Epidermal melanocyte (primary cell): ENCODE measurements around the gene INPP5E.

ENCODE experiments used
- DNase-seq: peaks from one replicate; pipeline ENCODE4 v3.0.0; 2011; ENCODE audit warnings: low spot score; ENCODE audit not compliant: insufficient read length

INPP5E gene

GRCh38 chr9:136405481-136405880, 34.2 kb downstream of the INPP5E start:
- DNase-seq, result no peak

GRCh38 chr9:136404801-136405136, 34.9 kb downstream of the INPP5E start:
- no peak for DNase-seq

- DNase-seq, result no peak
Observed at GRCh38 chr9:136403915-136404800, 35.5 kb downstream of the INPP5E start.

GRCh38 chr9:136403538-136403914, 36.1 kb downstream of the INPP5E start:
- no peak for DNase-seq

DNA sequence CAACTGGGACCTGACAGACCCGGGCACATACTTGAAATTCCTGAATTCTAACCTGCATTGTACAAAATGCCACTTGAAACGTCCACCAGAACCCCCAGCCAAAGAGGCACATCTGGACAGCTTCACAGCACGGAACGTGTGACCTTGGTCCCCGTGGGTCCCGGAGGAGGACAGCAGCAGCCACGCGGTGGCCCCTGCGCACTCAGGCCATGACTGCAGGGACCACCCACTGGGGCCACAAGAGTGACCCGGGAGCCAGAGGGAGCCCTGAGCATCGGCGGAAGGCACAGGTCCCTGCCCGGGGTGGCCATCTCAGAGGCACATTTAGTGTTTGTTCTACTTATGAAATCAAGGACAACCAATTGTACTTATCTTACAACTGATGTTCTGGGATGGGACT, 37.6 kb downstream of the INPP5E start:
- no peak for DNase-seq

DNA sequence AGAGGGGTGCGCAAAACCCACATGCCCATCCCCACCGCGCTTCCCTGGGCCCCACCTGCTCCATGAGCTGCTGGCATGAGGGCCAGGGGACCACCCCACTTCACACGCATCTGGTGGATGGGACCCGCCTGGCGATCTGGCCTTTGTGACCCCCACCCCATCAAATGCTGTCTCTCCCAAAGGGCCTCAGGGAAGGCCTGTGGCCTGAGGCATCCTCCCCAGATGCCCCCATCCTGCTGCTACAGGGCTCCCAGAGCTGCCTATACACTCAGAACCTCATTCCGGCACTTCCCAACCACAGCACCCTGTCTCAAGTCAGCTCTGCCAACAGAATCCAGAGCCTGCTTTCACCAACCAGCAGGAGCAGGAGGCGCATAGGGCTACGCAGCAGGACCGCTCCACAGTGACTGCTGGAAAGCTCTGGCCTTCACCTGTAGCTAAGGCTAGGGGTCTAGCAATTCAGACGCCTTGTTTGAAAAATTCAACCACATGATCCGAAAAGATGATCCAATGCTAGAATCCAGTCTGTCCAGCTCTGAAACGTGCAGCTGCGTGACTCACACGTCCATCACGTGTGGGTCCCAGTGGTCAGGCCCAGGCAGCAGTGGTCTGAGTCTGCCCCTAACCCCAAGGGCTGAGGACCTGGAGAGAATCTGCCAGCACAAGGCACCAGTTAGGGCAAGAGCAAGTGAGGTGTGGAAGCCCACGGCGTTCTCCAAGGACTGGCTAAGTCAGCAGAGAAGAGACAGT, 38.3 kb downstream of the INPP5E start:
- no peak for DNase-seq

DNA sequence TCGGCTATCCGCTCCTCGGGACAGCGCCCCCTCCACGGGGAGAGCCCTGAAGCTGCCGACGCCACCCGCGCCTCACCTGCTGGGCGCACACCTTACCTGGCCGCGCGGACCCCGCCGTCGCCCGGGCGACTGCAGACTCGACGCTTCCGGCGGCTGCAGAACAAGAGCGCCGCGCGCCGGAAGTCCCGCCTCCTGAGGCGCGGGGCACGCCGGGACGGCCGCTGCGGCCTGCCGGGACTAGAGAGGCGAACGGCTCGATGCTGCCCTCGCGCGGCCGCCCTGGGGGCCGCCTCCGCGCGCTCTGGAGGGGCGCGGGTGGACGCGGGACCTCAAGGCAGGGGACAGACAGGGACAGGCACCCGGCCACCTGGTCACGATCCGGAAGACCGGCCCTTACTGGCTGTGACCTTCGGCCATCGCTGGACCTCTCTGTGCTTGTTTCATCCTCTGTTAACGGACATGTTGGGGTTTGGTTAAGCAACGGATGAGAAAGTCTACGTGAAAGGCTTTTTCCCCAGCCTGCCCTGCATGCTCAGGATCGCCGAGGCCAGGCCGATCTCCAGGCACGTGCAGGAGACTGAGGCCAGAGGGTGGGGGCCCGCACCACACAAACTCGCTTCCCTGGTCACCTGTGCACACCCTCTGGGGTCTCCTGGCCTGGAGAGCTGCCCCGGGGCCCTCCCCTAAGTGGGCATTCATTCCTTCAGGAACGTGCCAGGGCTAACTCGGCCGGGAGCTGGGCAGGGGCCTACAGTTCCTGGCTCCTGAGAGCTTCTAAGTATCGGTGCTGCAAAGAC, 39.4 kb downstream of the INPP5E start, which contains the start of gene SNAPC4:
Gene SNAPC4, minus strand, starts transcription at position 133 of the 797 bp plus-strand sequence. CDS start 1,742 bp downstream, outside the sequence.
- DNase-seq, result peak; percentile 94

- no peak for DNase-seq
Observed at GRCh38 chr9:136399176-136400037, 40.2 kb downstream of the INPP5E start.

GRCh38 chr9:136398286-136398685, 41.4 kb downstream of the INPP5E start:
- no peak for DNase-seq

- no peak for DNase-seq
Observed at GRCh38 chr9:136397643-136398042, 42.0 kb downstream of the INPP5E start.

DNA sequence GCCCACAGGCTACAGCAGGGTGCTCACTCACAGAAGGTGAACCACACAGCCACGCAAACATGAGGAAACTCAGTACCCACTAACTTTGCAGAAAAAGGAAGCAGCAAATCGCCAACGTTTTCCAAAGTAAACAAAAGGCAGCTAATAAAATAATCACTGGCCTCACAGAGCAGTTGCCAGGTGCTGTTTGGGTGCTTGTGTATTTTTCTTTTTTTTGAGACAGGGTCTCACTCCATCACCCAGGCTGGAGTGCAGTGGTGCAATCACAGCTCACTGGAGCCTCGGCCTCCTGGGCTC, 43.5 kb downstream of the INPP5E start:
- no peak for DNase-seq

DNA sequence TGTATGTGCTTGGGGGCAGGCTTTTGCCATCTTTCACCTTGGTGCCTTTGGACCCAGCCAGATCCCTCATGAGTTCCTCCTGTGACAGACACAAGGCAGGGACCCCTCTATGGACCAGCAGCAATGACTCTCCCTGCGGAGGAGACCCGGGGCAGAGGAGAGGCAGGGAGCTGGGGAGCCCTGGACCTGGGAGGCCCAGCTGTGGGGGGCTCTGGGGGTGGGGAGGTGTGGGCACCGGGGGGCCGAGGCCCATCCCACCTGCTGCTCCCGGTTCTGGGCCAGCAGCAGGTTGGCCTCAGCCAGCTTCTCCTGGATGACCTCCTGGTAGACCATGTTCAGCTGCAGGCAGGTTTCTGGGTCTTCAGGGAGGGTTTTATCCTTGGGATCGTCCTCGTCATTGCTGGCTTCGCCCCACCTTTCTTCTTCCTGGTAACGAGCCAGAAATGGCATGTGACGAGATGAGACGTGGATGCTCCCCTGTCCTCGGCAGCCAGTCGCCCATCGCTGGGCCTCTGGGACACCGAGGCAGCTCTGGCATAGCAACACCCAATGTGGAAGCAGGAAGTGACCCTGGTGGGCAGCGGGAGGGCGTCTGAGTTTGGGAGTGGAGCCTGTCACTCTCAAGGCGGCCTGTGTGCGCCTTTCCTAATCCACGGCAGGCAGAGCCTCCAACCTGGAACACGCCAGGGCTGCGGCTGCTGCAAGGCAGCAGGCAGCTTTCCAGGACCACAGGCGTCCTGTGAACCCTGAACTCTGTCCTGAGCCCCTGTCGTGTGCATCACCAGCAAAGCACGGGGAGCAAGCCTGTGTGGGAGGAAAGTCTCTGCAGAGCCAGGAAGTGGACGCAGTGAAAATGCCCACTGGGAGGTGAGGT, 44.1 kb downstream of the INPP5E start:
- no peak for DNase-seq

DNA sequence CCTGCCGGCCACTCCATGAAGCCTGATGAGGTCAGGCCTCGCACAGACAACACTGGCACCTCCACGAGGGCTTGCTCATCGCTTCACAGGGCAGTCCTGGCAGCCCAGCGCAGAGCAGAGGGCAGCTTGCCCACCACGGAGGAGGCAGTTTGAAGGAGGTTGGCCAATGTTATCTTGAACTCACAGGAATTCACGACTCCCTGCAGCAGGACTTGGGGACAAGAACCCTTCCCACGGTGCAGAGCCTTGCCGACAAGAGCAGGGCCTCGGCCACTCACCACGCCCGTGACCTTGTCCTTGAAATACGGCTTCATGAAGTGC, 44.7 kb downstream of the INPP5E start:
- no peak for DNase-seq

DNA sequence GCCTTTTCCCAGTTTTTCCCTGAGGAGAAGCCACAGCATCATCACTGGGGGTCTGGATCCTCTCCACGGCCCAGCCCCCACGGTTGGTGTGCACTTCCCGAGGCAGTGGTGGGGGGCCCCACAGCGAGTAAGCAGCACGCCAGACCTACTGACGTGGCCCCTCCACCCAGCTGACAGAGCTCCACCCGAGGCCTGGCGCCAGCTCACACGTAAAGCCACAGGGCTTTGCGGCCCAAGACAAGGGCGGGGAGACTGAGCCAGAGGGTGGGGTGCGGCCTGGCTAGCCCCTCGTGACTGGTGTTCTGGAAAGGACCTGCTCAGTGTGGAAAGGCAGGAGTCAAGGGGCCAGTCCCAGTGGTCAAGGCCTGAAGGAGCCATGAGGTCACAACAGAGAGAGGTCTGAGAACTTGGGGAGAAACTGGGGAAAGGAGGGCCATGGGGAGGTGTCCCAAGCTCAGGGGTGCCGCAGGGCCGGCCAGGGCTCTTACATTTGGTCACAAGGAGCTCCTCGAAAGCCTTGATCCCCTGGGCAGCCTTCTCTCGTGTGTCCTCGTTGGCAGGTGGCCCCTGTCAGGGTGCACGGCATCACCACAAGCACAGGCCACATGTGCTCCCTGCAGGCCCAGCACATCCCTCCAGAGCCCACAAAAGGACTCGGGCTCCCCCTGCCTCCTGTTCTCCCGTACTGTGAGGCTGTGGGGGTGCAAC, 45.2 kb downstream of the INPP5E start:
- no peak for DNase-seq

DNA sequence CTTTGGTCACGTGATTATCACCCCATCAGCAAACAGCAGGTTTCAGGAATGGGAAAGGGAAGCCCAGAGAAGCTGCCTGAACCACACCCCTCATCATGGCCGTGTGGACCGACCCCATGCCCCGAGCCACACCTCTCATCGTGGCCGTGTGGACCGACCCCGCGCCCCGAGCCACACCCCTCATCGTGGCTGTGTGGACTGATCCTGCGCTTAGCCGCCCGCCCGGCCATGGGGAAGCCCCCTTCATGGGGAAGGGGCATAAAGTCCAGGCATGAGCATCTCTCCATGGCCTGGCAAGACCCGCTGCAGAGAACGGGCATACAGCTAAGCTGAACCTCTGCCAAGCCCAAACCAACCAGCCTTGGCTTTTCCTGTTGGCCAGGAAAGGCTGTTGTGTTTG, 46.1 kb downstream of the INPP5E start:
- DNase-seq, result no peak

GRCh38 chr9:136392538-136393449, 46.9 kb downstream of the INPP5E start:
- no peak for DNase-seq

DNA sequence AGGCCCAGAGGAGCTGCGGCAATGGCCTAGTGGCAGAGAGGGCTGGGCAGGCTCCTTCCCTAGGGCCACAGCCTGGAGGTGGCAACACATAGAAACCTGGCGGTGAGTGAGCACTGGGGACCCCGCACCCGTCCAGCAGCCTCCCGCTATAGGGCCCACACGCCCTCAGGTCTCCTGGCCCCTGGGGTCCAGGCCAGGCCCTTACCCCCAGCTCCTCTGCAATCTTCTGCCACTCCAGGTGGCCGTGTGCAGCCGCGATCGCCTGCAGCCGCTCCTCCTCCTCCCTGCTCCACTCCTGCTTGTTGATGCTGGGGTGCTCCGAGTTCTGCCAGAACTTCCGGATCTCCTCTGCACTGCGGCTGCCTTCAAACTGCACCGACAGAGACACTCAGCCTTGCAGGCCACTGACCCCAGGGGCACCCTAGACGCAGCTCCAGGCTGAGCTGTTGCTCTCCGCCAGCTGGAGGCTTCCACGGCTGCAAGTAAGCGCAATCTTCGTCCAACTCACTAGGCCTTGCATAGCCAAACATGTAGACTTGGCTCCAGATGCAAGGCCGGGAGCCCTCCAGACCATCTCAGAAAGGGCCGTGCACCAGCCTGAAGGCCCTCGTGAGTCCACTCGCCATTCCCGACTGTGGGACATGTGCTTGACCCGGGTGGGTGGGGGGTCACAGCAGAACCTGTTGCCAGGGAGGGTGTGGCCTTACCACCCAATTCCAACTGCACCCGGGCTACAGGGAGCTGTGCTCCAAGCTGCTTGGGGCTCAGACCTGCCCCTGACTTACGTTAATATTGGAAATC, 47.7 kb downstream of the INPP5E start:
- DNase-seq, result no peak

GRCh38 chr9:136389396-136389795, 50.2 kb downstream of the INPP5E start:
- no peak for DNase-seq
